NCI-H510A (cell line): ENCODE results near the gene EMILIN2.
"Not testable (repeated sequence)": the region's sequence is repeated elsewhere in the genome, so short reads cannot be mapped to it uniquely, and the experiment has no call there.

Experiments used
- DNase-seq: peaks from one replicate; lab custom pipeline; 2025; lab: John Stamatoyannopoulos, UW

Gene EMILIN2

GRCh38 chr18:2846636-2847316 lies at the start of gene EMILIN2:
EMILIN2 (plus strand) TSS chr18:2847006; CDS start chr18:2847189, 183 bp downstream.
- DNase-seq: no peak

- no peak for DNase-seq
These were observed 48.9 kb upstream of the EMILIN2 start for GRCh38 chr18:2797951-2798350.

- no peak for DNase-seq
These were observed 47.4 kb upstream of the EMILIN2 start for GRCh38 chr18:2799369-2799768.

GRCh38 chr18:2805970-2806943 lies 40.5 kb upstream of the EMILIN2 start:
- no peak for DNase-seq

- not testable (repeated sequence) for DNase-seq
These were observed 38.2 kb upstream of the EMILIN2 start for GRCh38 chr18:2808640-2809039.

- DNase-seq: not testable (repeated sequence)
These were observed 37.1 kb upstream of the EMILIN2 start for GRCh38 chr18:2809666-2810183.

GRCh38 chr18:2811416-2811815 lies 35.4 kb upstream of the EMILIN2 start:
- DNase-seq: no peak

GRCh38 chr18:2814928-2815327 lies 31.9 kb upstream of the EMILIN2 start:
- no peak for DNase-seq

GRCh38 chr18:2818281-2818680 lies 28.5 kb upstream of the EMILIN2 start:
- DNase-seq: no peak

GRCh38 chr18:2821695-2822094 lies 25.1 kb upstream of the EMILIN2 start:
- DNase-seq: no peak

GRCh38 chr18:2822213-2822921 lies 24.4 kb upstream of the EMILIN2 start:
- DNase-seq: no peak

GRCh38 chr18:2823202-2823601 lies 23.6 kb upstream of the EMILIN2 start:
- no peak for DNase-seq

GRCh38 chr18:2823966-2824365 lies 22.8 kb upstream of the EMILIN2 start:
- DNase-seq: no peak

- DNase-seq: no peak
These were observed 21.9 kb upstream of the EMILIN2 start for GRCh38 chr18:2824865-2825264.

- no peak for DNase-seq
These were observed 21.1 kb upstream of the EMILIN2 start for GRCh38 chr18:2825613-2826175.

GRCh38 chr18:2826581-2826980 lies 20.2 kb upstream of the EMILIN2 start:
- DNase-seq: no peak

- no peak for DNase-seq
These were observed 19.7 kb upstream of the EMILIN2 start for GRCh38 chr18:2827061-2827460.

- not testable (repeated sequence) for DNase-seq
These were observed 10.7 kb upstream of the EMILIN2 start for GRCh38 chr18:2836118-2836517.

GRCh38 chr18:2837290-2837689 lies 9.5 kb upstream of the EMILIN2 start:
- not testable (repeated sequence) for DNase-seq

- DNase-seq: no peak
These were observed 7.6 kb upstream of the EMILIN2 start for GRCh38 chr18:2839202-2839601.

- DNase-seq: no peak
These were observed 6.3 kb upstream of the EMILIN2 start for GRCh38 chr18:2840521-2840920.

- DNase-seq: no peak
These were observed 3.7 kb upstream of the EMILIN2 start for GRCh38 chr18:2843146-2843545.
